Nephron (organoid): Measurements from ENCODE around the gene DR1.
"Not testable (repeated sequence)": the region's sequence is repeated elsewhere in the genome, so short reads cannot be mapped to it uniquely, and the experiment has no call there.

Experiments
- H3K27ac Mint-ChIP-seq, 3 experiments: 2 replicates each; pipeline ENCODE4 v1.8.0; 2020; ENCODE audit warnings: mixed read lengths in 3 of 3, mild to moderate bottlenecking in 2 of 3, moderate library complexity in 1 of 3
- H3K27me3 Mint-ChIP-seq: 2 replicates; pipeline ENCODE4 v1.8.0; 2021; ENCODE audit warnings: low read depth, mild to moderate bottlenecking, moderate library complexity, mixed read lengths
- H3K36me3 Mint-ChIP-seq: 2 replicates; pipeline ENCODE4 v1.8.0; 2020; ENCODE audit warnings: low read depth, mixed read lengths
- H3K4me1 Mint-ChIP-seq: 2 replicates; pipeline ENCODE4 v1.8.0; 2020; ENCODE audit warnings: mixed read lengths
- H3K4me3 Mint-ChIP-seq, 3 experiments: 2 replicates each; pipeline ENCODE4 v1.8.0; 2020; ENCODE audit warnings: mild to moderate bottlenecking in 3 of 3, mixed read lengths in 3 of 3, moderate library complexity in 2 of 3
- H3K9me3 Mint-ChIP-seq: 2 replicates; pipeline ENCODE4 v1.8.0; 2020; ENCODE audit warnings: mixed read lengths
- CTCF ChIP-seq, 3 experiments: fragments of 200-600 bp; sonication (generic); IDR thresholded peaks; one replicate each; pipeline ENCODE4 v1.5.0; 2021; ENCODE audit warnings: antibody characterized with exemption in 3 of 3; ENCODE audit not compliant: unreplicated experiment in 3 of 3

DR1 gene

DNA sequence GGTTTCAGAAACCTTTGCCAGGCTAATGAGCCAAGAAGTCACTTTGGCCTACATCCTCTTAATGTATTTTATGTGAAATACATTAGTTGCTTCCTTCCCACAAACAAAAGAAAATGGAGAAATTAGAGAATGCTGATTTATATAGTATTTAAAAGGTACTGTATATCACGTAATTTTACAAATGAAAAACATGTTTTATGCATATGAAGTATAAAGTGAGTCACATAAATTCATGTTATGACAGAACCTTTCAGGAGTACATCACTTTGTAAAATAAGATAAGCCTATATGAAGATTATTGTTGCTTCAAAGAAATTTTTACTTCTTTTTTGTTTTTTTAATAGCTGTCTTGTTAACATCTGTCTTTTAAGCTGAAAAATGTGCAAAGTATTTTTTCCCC, 4.6 kb downstream of the DR1 start:
- H3K4me1 Mint-ChIP-seq, result peaks cover 24% of the 10 kb centered on the region
- H3K4me3 Mint-ChIP-seq, result peak overlapping the region; percentile 48 to 71 (median 68)
- no peaks in the 10 kb centered on the region for H3K9me3 Mint-ChIP-seq
- TF ChIP-seq CTCF (IDR thresholded peaks at IDR 0.05; ENCODE audit: unreplicated experiment in 3 of 3), result no peak
- no peaks in the 10 kb centered on the region for H3K27me3 Mint-ChIP-seq
- peaks cover 15% of the 10 kb centered on the region for H3K36me3 Mint-ChIP-seq
- peak overlapping the region in 2 of 3 experiments; percentile 45 to 55 for H3K27ac Mint-ChIP-seq

GRCh38 chr1:93350875-93351274, 5.2 kb downstream of the DR1 start:
- Mint-ChIP-seq H3K36me3 (peaks cover 20% of the 10 kb centered on the region), H3K9me3 (no peaks in the 10 kb centered on the region), H3K27ac (no peak overlapping the region), H3K27me3 (no peaks in the 10 kb centered on the region), H3K4me3 (peak overlapping the region in 1 of 3 experiments; percentile 34), H3K4me1 (peaks cover 24% of the 10 kb centered on the region)
- no peak for TF ChIP-seq CTCF (IDR thresholded peaks at IDR 0.05; ENCODE audit: unreplicated experiment in 3 of 3)

DNA sequence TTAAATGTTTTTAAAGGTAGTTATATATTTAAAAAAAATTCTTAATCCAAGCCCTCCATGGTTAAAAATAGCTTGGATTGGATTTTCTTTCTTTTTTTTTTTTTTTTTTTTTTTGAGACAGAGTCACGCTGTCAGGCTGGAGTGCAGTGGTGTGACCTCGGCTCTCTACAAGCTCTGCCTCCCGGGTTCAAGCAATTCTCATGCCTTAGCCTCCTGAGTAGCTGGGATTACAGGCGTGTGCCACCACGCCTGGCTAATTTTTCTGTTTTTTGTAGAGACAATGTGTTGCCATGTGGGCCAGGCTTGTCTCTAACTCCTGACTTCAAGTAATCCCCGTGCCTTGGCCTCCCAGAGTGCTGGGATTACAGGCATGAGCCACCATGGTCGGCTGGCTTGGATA, 5.6 kb downstream of the DR1 start:
- H3K4me3 Mint-ChIP-seq, H3K27ac Mint-ChIP-seq, H3K27me3 Mint-ChIP-seq, H3K9me3 Mint-ChIP-seq: not testable (repeated sequence)
- Mint-ChIP-seq H3K36me3 (peaks cover 23% of the 10 kb centered on the region), H3K4me1 (peaks cover 24% of the 10 kb centered on the region)

DNA sequence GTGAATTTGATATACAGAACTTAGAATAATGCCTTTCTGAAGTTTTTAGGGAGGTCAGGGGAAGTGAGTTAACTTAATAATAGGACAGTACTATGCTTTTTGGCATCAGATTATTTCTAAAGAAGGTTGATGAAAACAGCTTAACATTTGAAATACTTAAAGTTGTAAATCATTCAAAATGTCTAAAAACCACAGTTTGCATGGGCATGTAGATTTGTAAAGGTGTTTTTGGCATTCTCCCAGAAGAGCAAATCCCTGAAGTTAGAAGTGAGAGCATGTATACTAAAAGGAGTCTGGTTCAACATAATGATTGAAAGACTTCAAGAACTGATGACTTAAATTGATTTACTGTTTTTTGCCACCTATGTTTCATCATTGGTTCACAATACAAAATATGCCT, 6.7 kb downstream of the DR1 start:
- H3K36me3 Mint-ChIP-seq, result peaks cover 29% of the 10 kb centered on the region
- H3K4me3 Mint-ChIP-seq, result no peak overlapping the region
- H3K27ac Mint-ChIP-seq, result no peak overlapping the region
- H3K4me1 Mint-ChIP-seq, result peaks cover 24% of the 10 kb centered on the region
- TF ChIP-seq CTCF (IDR thresholded peaks at IDR 0.05; ENCODE audit: unreplicated experiment in 3 of 3), result no peak
- no peaks in the 10 kb centered on the region for H3K27me3 Mint-ChIP-seq
- no peaks in the 10 kb centered on the region for H3K9me3 Mint-ChIP-seq

GRCh38 chr1:93353286-93353685, 7.6 kb downstream of the DR1 start:
- H3K36me3 Mint-ChIP-seq, result peaks cover 36% of the 10 kb centered on the region
- no peaks in the 10 kb centered on the region for H3K27me3 Mint-ChIP-seq
- H3K27ac Mint-ChIP-seq, result peak overlapping the region in 1 of 3 experiments; percentile 32
- TF ChIP-seq CTCF (IDR thresholded peaks at IDR 0.05; ENCODE audit: unreplicated experiment in 3 of 3), result no peak
- no peaks in the 10 kb centered on the region for H3K9me3 Mint-ChIP-seq
- peaks cover 21% of the 10 kb centered on the region for H3K4me1 Mint-ChIP-seq
- no peak overlapping the region for H3K4me3 Mint-ChIP-seq

- no peaks in the 10 kb centered on the region for H3K9me3 Mint-ChIP-seq
- H3K27me3 Mint-ChIP-seq, result no peaks in the 10 kb centered on the region
- H3K36me3 Mint-ChIP-seq, result peaks cover 44% of the 10 kb centered on the region
- peaks cover 10% of the 10 kb centered on the region for H3K4me1 Mint-ChIP-seq
- TF ChIP-seq CTCF (IDR thresholded peaks at IDR 0.05; ENCODE audit: unreplicated experiment in 3 of 3), result no peak
- H3K27ac Mint-ChIP-seq, result no peak overlapping the region
- no peak overlapping the region for H3K4me3 Mint-ChIP-seq
Observed at GRCh38 chr1:93354749-93355148, 9.0 kb downstream of the DR1 start.
